Trophoblast cell (in vitro differentiated cells and primary cell): ENCODE data around the gene GOLGA2.
A peak's percentile ranks its signal among the peaks of the same experiment; 100 is the strongest.

Experiments
- DNase-seq, 2 donors: peaks; one replicate each; pipeline ENCODE4 v3.0.0-alpha.2; 2016
- H2AFZ ChIP-seq: 2 replicates; pipeline ENCODE4 v1.6.1; 2013; ENCODE audit warnings: low read length, moderate library complexity, mild to moderate bottlenecking; ENCODE audit not compliant: insufficient read depth, poor library complexity
- H2AK5ac ChIP-seq: 2 replicates; pipeline ENCODE4 v1.6.1; 2013; ENCODE audit warnings: mild to moderate bottlenecking, low read length
- H2BK120ac ChIP-seq: 2 replicates; pipeline ENCODE4 v1.6.1; 2013; ENCODE audit warnings: low read length, mild to moderate bottlenecking, moderate library complexity; ENCODE audit not compliant: insufficient read depth, poor library complexity
- H2BK12ac ChIP-seq: 2 replicates; pipeline ENCODE4 v1.6.1; 2013; ENCODE audit warnings: mild to moderate bottlenecking, low read length, moderate library complexity
- H2BK5ac ChIP-seq: 2 replicates; pipeline ENCODE4 v1.6.1; 2013; ENCODE audit warnings: low read length, low read depth, moderate library complexity, mild to moderate bottlenecking; ENCODE audit not compliant: poor library complexity
- H3K14ac ChIP-seq: 2 replicates; pipeline ENCODE4 v1.6.1; 2013; ENCODE audit warnings: mild to moderate bottlenecking, low read length
- H3K18ac ChIP-seq: 2 replicates; pipeline ENCODE4 v1.6.1; 2013; ENCODE audit warnings: mild to moderate bottlenecking, low read length
- H3K23ac ChIP-seq: 2 replicates; pipeline ENCODE4 v1.6.1; 2013; ENCODE audit warnings: low read length
- H3K27ac ChIP-seq: 2 replicates; pipeline ENCODE4 v1.5.1; 2013; ENCODE audit warnings: low read depth, mild to moderate bottlenecking, inconsistent platforms, low read length, moderate library complexity
- H3K27me3 ChIP-seq: 2 replicates; pipeline ENCODE4 v1.6.1; 2013; ENCODE audit warnings: inconsistent platforms, mild to moderate bottlenecking, low read length, moderate library complexity; ENCODE audit not compliant: insufficient read depth
- H3K36me3 ChIP-seq, 2 experiments: 1 replicate in 1 of 2; 2 replicates in 1 of 2; pipeline ENCODE4 v1.6.1; 2013; ENCODE audit warnings: low read length in 2 of 2, mild to moderate bottlenecking in 2 of 2, moderate library complexity in 1 of 2; ENCODE audit not compliant: insufficient read depth in 2 of 2, control insufficient read depth in 1 of 2
- H3K4ac ChIP-seq: 2 replicates; pipeline ENCODE4 v1.6.1; 2013; ENCODE audit warnings: low read depth, mild to moderate bottlenecking, low read length, moderate library complexity
- H3K4me1 ChIP-seq, 2 experiments: 1 replicate in 1 of 2; 2 replicates in 1 of 2; pipeline ENCODE4 v1.6.1; 2013; ENCODE audit warnings: low read length in 2 of 2, mild to moderate bottlenecking in 2 of 2, moderate library complexity in 1 of 2; ENCODE audit not compliant: insufficient read depth in 2 of 2, control insufficient read depth in 1 of 2
- H3K4me2 ChIP-seq: 2 replicates; pipeline ENCODE4 v1.6.1; 2013; ENCODE audit warnings: inconsistent platforms, mild to moderate bottlenecking, low read length, moderate library complexity
- H3K4me3 ChIP-seq: 2 replicates; pipeline ENCODE4 v1.5.1; 2013; ENCODE audit warnings: mild to moderate bottlenecking, low read depth, low read length, inconsistent platforms
- H3K79me1 ChIP-seq: one replicate; pipeline ENCODE4 v1.6.1; 2013; ENCODE audit warnings: low read length
- H3K79me2 ChIP-seq: 2 replicates; pipeline ENCODE4 v1.6.1; 2013; ENCODE audit warnings: low read length, mild to moderate bottlenecking; ENCODE audit not compliant: control insufficient read depth, insufficient read depth, poor library complexity
- H3K9ac ChIP-seq: 2 replicates; pipeline ENCODE4 v1.6.1; 2013; ENCODE audit warnings: mild to moderate bottlenecking, low read length
- H3K9me3 ChIP-seq: 2 replicates; pipeline ENCODE4 v1.6.1; 2013; ENCODE audit warnings: low read depth, mild to moderate bottlenecking, control low read depth, inconsistent platforms, low read length; ENCODE audit not compliant: insufficient read depth
- H4K12ac ChIP-seq: 2 replicates; pipeline ENCODE4 v1.6.1; 2013; ENCODE audit warnings: low read depth, mild to moderate bottlenecking, low read length, moderate library complexity
- H4K8ac ChIP-seq: 2 replicates; pipeline ENCODE4 v1.6.1; 2013; ENCODE audit warnings: low read depth, mild to moderate bottlenecking, low read length, moderate library complexity
- H4K91ac ChIP-seq: one replicate; pipeline ENCODE4 v1.6.1; 2013; ENCODE audit warnings: low read depth, mild to moderate bottlenecking, low read length, moderate library complexity
- WGBS: extraction: QIAGEN DNeasy Blood & Tissue Kit; methylation state at CpG from one replicate; pipeline ENCODE4 v1.1.7; 2013; ENCODE audit warnings: missing lambda C conversion rate; ENCODE audit not compliant: insufficient read length, insufficient coverage; ENCODE audit errors: extremely low coverage; 5-methylcytosine and 5-hydroxymethylcytosine counted together

GOLGA2 gene

DNA sequence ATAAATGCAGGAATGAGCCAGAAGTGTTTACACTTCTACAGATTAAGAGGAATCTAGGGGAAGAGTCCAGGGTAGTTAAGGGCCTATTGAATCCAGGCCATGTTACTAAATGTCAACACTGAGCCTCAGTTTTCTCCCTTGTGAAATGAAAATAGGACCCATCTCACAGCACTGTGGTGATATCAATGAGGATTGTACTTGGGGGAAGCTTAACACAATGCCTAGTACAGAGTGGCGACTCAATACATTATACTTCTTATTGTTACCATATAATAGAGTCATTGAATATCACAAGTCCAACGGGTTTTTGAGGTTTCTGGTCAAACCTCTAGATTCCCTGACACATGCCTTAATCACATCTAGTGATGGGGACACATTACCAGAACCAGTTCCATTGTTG, 41.8 kb upstream of the GOLGA2 start:
- Histone ChIP-seq H3K79me1 (peaks cover 3% of the 10 kb centered on the region), H3K18ac (no peak overlapping the region), H3K27ac (no peak overlapping the region), H3K27me3 (no peaks in the 10 kb centered on the region), H3K9ac (no peak overlapping the region), H3K4ac (no peak overlapping the region), H3K23ac (no peak overlapping the region), H2BK5ac (no peak overlapping the region), H3K4me1 (peaks cover 2 to 5% of the 10 kb centered on the region in 2 experiments), H2AK5ac (no peak overlapping the region), H4K12ac (no peak overlapping the region), H2BK12ac (no peak overlapping the region), H4K91ac (no peak overlapping the region), H3K4me3 (no peak overlapping the region), H3K79me2 (peaks cover 2% of the 10 kb centered on the region), H3K36me3 (peaks cover 24 to 41% of the 10 kb centered on the region in 2 experiments), H3K9me3 (no peaks in the 10 kb centered on the region), H3K14ac (no peak overlapping the region), H3K4me2 (no peak overlapping the region), H2AFZ (no peak overlapping the region), H4K8ac (no peak overlapping the region), H2BK120ac (no peak overlapping the region)
- DNase-seq: no peak
- no CpG with 5 or more reads among the region's 2 CpGs for WGBS

DNA sequence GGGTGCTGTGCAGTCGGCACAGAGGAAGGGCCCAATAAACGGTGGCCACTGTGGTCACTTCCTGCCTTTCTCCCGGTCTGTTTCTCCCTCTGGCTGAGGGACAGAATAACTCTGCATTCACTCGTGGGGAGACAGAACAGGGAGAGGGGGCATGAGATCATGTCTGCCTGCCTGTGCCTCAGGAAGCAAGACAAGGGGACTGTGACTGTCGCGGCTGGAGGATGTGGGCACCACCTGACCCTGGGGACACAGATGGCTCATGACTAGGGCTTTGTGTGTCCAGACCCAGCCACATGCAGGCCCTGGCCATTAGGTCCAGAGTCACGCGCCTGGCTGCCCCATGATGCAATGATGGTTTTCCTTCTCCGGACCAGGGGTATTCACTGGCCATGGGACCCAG, 40.6 kb upstream of the GOLGA2 start:
- WGBS: no CpG with 5 or more reads among the region's 9 CpGs
- Histone ChIP-seq H2BK5ac (no peak overlapping the region), H3K79me1 (no peaks in the 10 kb centered on the region), H3K4ac (no peak overlapping the region), H2BK12ac (no peak overlapping the region), H3K18ac (no peak overlapping the region), H4K91ac (no peak overlapping the region), H3K4me1 (peaks cover 1% of the 10 kb centered on the region in 2 experiments), H3K4me2 (no peak overlapping the region), H2BK120ac (no peak overlapping the region), H3K36me3 (peaks cover 29 to 42% of the 10 kb centered on the region in 2 experiments), H2AFZ (no peak overlapping the region), H3K14ac (no peak overlapping the region), H3K4me3 (no peak overlapping the region), H3K27ac (no peak overlapping the region), H3K27me3 (no peaks in the 10 kb centered on the region), H4K12ac (no peak overlapping the region), H3K9ac (no peak overlapping the region), H3K9me3 (no peaks in the 10 kb centered on the region), H2AK5ac (no peak overlapping the region), H3K79me2 (no peaks in the 10 kb centered on the region), H4K8ac (no peak overlapping the region), H3K23ac (no peak overlapping the region)
- no peak for DNase-seq

DNA sequence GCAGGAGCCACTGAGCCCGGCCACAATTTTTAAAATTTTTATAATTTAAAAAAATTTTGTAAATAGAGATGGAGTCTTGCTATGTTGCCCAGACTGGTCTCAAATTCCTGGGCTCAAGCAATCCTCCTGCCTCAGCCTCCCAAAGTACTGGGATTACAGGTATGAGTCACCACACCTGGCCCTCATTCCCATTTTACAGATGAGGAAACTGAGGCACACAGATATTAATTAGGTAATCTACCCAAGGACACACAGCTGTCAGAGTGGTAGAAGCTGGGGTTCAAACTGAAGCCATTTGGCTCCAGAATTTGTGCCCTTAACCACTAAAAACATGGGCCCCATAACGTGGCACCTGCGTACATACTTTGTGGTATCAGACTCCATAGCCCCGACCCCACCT, 38.9 kb upstream of the GOLGA2 start:
- no peak overlapping the region for H3K4me2 ChIP-seq
- H4K12ac ChIP-seq: no peak overlapping the region
- H2AK5ac ChIP-seq: no peak overlapping the region
- no peak overlapping the region for H3K27ac ChIP-seq
- no peak overlapping the region for H4K8ac ChIP-seq
- H2BK12ac ChIP-seq: no peak overlapping the region
- no peak overlapping the region for H3K4ac ChIP-seq
- H2AFZ ChIP-seq: no peak overlapping the region
- H4K91ac ChIP-seq: no peak overlapping the region
- H3K4me3 ChIP-seq: no peak overlapping the region
- no peaks in the 10 kb centered on the region for H3K9me3 ChIP-seq
- no peaks in the 10 kb centered on the region for H3K79me1 ChIP-seq
- H2BK5ac ChIP-seq: no peak overlapping the region
- no peak overlapping the region for H3K9ac ChIP-seq
- WGBS: no CpG with 5 or more reads among the region's 4 CpGs
- no peak overlapping the region for H3K23ac ChIP-seq
- H3K27me3 ChIP-seq: no peaks in the 10 kb centered on the region
- no peaks in the 10 kb centered on the region for H3K4me1 ChIP-seq
- H3K18ac ChIP-seq: no peak overlapping the region
- DNase-seq: no peak
- H3K14ac ChIP-seq: no peak overlapping the region
- H3K36me3 ChIP-seq: peaks cover 44 to 56% of the 10 kb centered on the region in 2 experiments
- no peak overlapping the region for H2BK120ac ChIP-seq
- no peaks in the 10 kb centered on the region for H3K79me2 ChIP-seq

DNA sequence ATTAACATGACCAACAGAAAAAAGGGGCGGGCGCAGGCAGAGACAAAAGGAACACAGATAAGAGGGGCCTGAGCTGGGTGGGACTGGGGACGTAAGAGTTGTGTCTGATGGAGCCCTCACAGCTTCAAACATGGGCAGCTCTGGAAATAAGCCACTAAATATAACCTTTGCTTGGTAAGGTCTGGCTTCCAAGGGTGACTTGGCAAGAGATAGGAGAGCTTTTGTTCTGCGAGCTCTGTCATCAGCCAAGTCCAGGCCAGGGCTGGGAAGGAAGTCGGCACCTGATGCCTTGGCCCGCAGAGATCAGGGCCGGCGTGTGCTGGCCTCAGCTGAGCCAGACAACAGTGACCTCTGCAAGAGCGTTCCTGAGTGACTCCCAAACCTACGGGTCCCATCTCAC, 34.7 kb upstream of the GOLGA2 start:
- H3K27me3 ChIP-seq: no peaks in the 10 kb centered on the region
- H3K9me3 ChIP-seq: no peaks in the 10 kb centered on the region
- no peak overlapping the region for H4K8ac ChIP-seq
- H3K18ac ChIP-seq: no peak overlapping the region
- H3K4me3 ChIP-seq: no peak overlapping the region
- no peak overlapping the region for H3K27ac ChIP-seq
- H3K79me1 ChIP-seq: no peaks in the 10 kb centered on the region
- H3K4ac ChIP-seq: no peak overlapping the region
- no peak overlapping the region for H2AFZ ChIP-seq
- H2BK5ac ChIP-seq: no peak overlapping the region
- no CpG with 5 or more reads among the region's 10 CpGs for WGBS
- no peak overlapping the region for H4K91ac ChIP-seq
- H3K36me3 ChIP-seq: peaks cover 43 to 47% of the 10 kb centered on the region in 2 experiments
- no peak overlapping the region for H3K14ac ChIP-seq
- H2BK120ac ChIP-seq: no peak overlapping the region
- H3K4me1 ChIP-seq: peaks cover 0 to 2% of the 10 kb centered on the region in 2 experiments
- no peak overlapping the region for H3K9ac ChIP-seq
- no peaks in the 10 kb centered on the region for H3K79me2 ChIP-seq
- H3K23ac ChIP-seq: no peak overlapping the region
- DNase-seq: no peak
- H2BK12ac ChIP-seq: no peak overlapping the region
- H4K12ac ChIP-seq: peak overlapping the region; percentile 2
- H3K4me2 ChIP-seq: no peak overlapping the region
- H2AK5ac ChIP-seq: no peak overlapping the region
